H1 (cell line): ENCODE results near the gene NUDT11. TPM values are rescaled to one million over a fixed set of nuclear protein-coding genes. Genes with fewer than 3 reads are reported as not detected.

ENCODE experiments used
- CHD2 ChIP-seq: IDR thresholded peaks from 2 replicates; pipeline ENCODE4 v1.6.1; 2012; ENCODE audit warnings: low read length, improper control_type of control experiment
- CTCF ChIP-seq, 3 experiments: IDR thresholded peaks; 1 replicate in 2 of 3; 2 replicates in 1 of 3; pipeline versions ENCODE4 v1.5.1 to v1.6.1; 2011; ENCODE audit warnings: low read length in 3 of 3, mild to moderate bottlenecking in 3 of 3, inconsistent platforms in 2 of 3, low read depth in 1 of 3, moderate library complexity in 1 of 3; ENCODE audit not compliant: insufficient read depth in 1 of 3; ENCODE audit errors: control extremely low read depth in 1 of 3
- E2F6 ChIP-seq: IDR thresholded peaks from 2 replicates; pipeline ENCODE4 v1.6.1; 2012; ENCODE audit warnings: inconsistent platforms
- POLR2A ChIP-seq, 2 experiments: IDR thresholded peaks; 1 replicate in 1 of 2; 2 replicates in 1 of 2; pipeline ENCODE4 v1.6.1; 2011; ENCODE audit warnings: low read depth in 2 of 2, low read length in 2 of 2, mild to moderate bottlenecking in 2 of 2; ENCODE audit errors: control extremely low read depth in 1 of 2
- RAD21 ChIP-seq, 2 experiments: IDR thresholded peaks in 1 of 2; conservative IDR thresholded peaks in 1 of 2; 2 replicates each; pipeline ENCODE4 v1.6.1; 2011; ENCODE audit warnings: low read depth in 2 of 2, low read length in 2 of 2, improper control_type of control experiment in 1 of 2, inconsistent platforms in 1 of 2, mild to moderate bottlenecking in 1 of 2, moderate library complexity in 1 of 2
- SIRT6 ChIP-seq: IDR thresholded peaks from one replicate; pipeline ENCODE4 v1.7.1; 2012; ENCODE audit warnings: low read length, inconsistent platforms
- polyA plus RNA-seq, 7 experiments: library from polyadenylated mRNA; depleted of rRNA in 3 of 7; stranded (reverse) in 5 of 7; unstranded in 2 of 7; fragments of >200 nt in 5 of 7; fragments of 200-250 nt in 2 of 7; gene quantifications; 1 replicate in 5 of 7; 2 replicates in 1 of 7; 4 replicates in 1 of 7; pipeline versions ENCODE4 v1.2.1 to v1.2.3, GENCODE V29; 2011 to 2013; ENCODE audit warnings: missing spikeins in 2 of 7, mixed read lengths in 2 of 7
- total RNA-seq: library from RNA; stranded (reverse); fragmentation: NEBNext Ultra II Directional; extraction: Animal tissue kit (Norgen Biotek cat#: 25700); gene quantifications from 2 replicates; pipeline ENCODE4 v1.2.1, GENCODE V29; 2021

NUDT11 gene
- total and polyA plus RNA-seq, 2 of the 8 experiments (the other 6 are each of a cell fraction or from before 2014, with no cell fraction given): 31.3 to 37.6 TPM

GRCh38 chrX:51456246-51456645, 40.1 kb downstream of the NUDT11 start (continued):
- no peak for TF ChIP-seq RAD21 (IDR thresholded peaks at IDR 0.05 in 1 of 2, conservative IDR thresholded peaks at IDR 0.05 in 1 of 2; ENCODE audit: low read depth in 2 of 2, low read length in 2 of 2)
- TF ChIP-seq CHD2: no peak
- TF ChIP-seq CTCF (IDR thresholded peaks at IDR 0.05; ENCODE audit: control extremely low read depth in 1 of 3, insufficient read depth in 1 of 3, low read depth in 1 of 3, low read length in 3 of 3): no peak
- no peak for TF ChIP-seq POLR2A (IDR thresholded peaks at IDR 0.05; ENCODE audit: control extremely low read depth in 1 of 2, low read depth in 2 of 2, low read length in 2 of 2)
- TF ChIP-seq SIRT6: no peak
- no peak for TF ChIP-seq E2F6
